ENCODE measurements around the gene SBF1.

DNA sequence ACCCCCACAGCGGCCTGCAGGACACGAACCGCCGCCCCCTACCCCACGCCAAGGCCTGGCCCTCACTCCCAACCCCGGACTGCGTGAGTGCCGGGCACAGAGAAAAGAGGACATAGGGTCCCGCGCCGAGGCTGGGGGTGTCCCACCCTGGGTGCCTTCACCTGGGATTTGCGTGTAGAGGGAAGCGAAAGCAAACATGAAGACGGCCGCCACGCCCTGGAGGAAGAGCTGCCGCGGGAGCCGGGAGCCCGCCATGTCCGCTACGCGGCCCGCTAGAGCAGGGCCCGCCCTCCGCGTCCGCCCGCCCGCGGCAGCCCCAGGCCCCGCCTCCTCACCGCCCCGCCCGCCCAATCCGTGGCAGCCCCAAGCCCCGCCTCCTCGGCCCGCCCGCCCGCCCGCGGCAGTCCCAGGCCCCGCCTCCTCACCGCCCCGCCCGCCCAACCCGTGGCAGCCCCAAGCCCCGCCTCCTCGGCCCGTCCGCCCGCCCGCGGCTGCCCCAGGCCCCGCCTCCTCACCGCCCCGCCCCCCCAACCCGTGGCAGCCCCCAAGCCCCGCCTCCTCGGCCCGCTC, 32.7 kb upstream of the SBF1 start, which contains the start of gene LMF2:
- TF ChIP-seq, protein P1, sequence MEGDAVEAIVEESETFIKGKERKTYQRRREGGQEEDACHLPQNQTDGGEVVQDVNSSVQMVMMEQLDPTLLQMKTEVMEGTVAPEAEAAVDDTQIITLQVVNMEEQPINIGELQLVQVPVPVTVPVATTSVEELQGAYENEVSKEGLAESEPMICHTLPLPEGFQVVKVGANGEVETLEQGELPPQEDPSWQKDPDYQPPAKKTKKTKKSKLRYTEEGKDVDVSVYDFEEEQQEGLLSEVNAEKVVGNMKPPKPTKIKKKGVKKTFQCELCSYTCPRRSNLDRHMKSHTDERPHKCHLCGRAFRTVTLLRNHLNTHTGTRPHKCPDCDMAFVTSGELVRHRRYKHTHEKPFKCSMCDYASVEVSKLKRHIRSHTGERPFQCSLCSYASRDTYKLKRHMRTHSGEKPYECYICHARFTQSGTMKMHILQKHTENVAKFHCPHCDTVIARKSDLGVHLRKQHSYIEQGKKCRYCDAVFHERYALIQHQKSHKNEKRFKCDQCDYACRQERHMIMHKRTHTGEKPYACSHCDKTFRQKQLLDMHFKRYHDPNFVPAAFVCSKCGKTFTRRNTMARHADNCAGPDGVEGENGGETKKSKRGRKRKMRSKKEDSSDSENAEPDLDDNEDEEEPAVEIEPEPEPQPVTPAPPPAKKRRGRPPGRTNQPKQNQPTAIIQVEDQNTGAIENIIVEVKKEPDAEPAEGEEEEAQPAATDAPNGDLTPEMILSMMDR (IDR thresholded peaks at IDR 0.05), result no peak
- peak; percentile 45 to 64 (median 53) for TF ChIP-seq POLR2AphosphoS5 (IDR thresholded peaks at IDR 0.05)
